ENCODE data around the gene HSPA4L. TPM values are rescaled to one million over a fixed set of nuclear protein-coding genes. Genes with fewer than 3 reads are reported as not detected.

The HSPA4L gene
- total RNA-seq, 8 experiments from 2014 or later: 15.7 to 41.1 (median 27.8) TPM

GRCh38 chr4:127772769-127773671 is 9.1 kb upstream of the HSPA4L start:
- no peaks in the 10 kb centered on the region for H3K4me1 ChIP-seq (replicated peaks in 1 of 2)
- no peak for ATAC-seq (replicated peaks in 6 of 8)
- in situ Hi-C loops (cut with MboI; ENCODE audit: low pct_unique_long_range_greater_than_20kb in 2 of 9, low sequenced_read_pairs in 9 of 9, unreplicated experiment in 9 of 9): no loop called here
- H3K4me3 ChIP-seq: no peak overlapping the region
- 68 to 99% (median 90%) methylated on average over 4 to 10 of the region's 10 CpGs for WGBS, 10 experiments
- no peak overlapping the region for H3K27ac ChIP-seq

GRCh38 chr4:127775843-127776242 is 6.3 kb upstream of the HSPA4L start:
- in situ Hi-C loops (cut with MboI; ENCODE audit: low pct_unique_long_range_greater_than_20kb in 2 of 9, low sequenced_read_pairs in 9 of 9, unreplicated experiment in 9 of 9): no loop called here
- no peak overlapping the region for H3K27ac ChIP-seq
- WGBS, 10 experiments: 45 to 100% (median 100%) methylated on average over 1 to 4 of the region's 4 CpGs; no CpG with 5 or more reads in 3 of the 10 experiments
- H3K4me1 ChIP-seq (replicated peaks in 1 of 2): no peaks in the 10 kb centered on the region
- no peak overlapping the region for H3K4me3 ChIP-seq
- no peak for ATAC-seq (replicated peaks in 6 of 8)

- 53 to 100% (median 88%) methylated on average over 1 to 2 of the region's 2 CpGs for whole genome bisulfite sequencing, 10 experiments
- in situ Hi-C loops (cut with MboI; ENCODE audit: low pct_unique_long_range_greater_than_20kb in 2 of 9, low sequenced_read_pairs in 9 of 9, unreplicated experiment in 9 of 9): no loop called here
- H3K27ac ChIP-seq: no peak overlapping the region
- ATAC-seq (replicated peaks in 6 of 8): no peak
- H3K4me3 ChIP-seq: no peak overlapping the region
- no peaks in the 10 kb centered on the region for H3K4me1 ChIP-seq (replicated peaks in 1 of 2)
These were observed 5.5 kb upstream of the HSPA4L start for GRCh38 chr4:127776620-127777019.

DNA sequence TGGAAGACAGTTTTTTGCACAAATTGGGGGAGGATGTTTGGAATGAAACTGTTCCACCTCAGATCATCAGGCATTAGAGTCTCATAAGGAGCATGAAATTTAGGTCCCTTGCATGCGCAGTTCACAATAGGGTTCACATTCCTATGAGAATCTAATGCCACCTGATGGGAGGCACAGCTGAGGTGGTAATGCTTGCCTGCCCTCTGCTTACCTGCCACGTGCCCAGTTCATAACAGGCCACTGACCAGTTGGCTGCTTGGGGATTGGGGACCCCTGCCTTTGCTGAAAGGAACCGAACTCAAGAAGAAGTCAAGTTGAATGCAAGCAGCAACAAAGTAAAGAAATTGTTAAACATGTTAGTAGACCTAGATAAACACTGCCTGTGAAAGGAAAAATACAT is 4.6 kb upstream of the HSPA4L start:
- Histone ChIP-seq H3K27ac (no peak overlapping the region), H3K4me3 (no peak overlapping the region), H3K4me1 (replicated peaks in 1 of 2) (no peaks in the 10 kb centered on the region)
- in situ Hi-C loops (cut with MboI; ENCODE audit: low pct_unique_long_range_greater_than_20kb in 2 of 9, low sequenced_read_pairs in 9 of 9, unreplicated experiment in 9 of 9): no loop called here
- 33 to 100% (median 77%) methylated on average over 1 to 3 of the region's 3 CpGs; no CpG with 5 or more reads in 2 of the 10 experiments for WGBS, 10 experiments
- no peak for ATAC-seq (replicated peaks in 6 of 8)

- 0 to 100% (median 46%) methylated on average over 1 to 2 of the region's 2 CpGs; no CpG with 5 or more reads in 4 of the 10 experiments for WGBS, 10 experiments
- H3K27ac ChIP-seq: no peak overlapping the region
- H3K4me3 ChIP-seq: no peak overlapping the region
- ATAC-seq (replicated peaks in 6 of 8): no peak
- in situ Hi-C loops (cut with MboI; ENCODE audit: low pct_unique_long_range_greater_than_20kb in 2 of 9, low sequenced_read_pairs in 9 of 9, unreplicated experiment in 9 of 9): no loop called here
- no peaks in the 10 kb centered on the region for H3K4me1 ChIP-seq (replicated peaks in 1 of 2)
These were observed 4.0 kb upstream of the HSPA4L start for GRCh38 chr4:127778102-127778501.

DNA sequence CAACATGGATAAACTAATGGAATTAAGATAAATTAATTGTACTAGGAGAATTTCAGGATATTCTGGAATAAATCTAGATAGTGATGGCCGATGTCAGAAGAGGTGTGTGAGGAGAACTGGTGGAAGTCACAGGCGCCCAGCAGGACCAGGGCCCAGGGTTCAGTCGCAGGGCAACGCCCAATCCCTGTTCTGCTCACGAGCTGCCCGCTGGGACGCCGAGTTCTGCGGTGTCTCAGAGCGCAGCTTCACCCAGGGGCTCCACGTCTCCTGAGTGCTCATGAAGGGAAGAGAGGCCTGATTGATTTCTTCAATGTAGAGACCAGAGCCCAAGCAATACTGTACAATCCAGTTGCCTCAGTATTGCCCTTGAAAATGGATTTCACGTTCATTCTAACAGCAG is 1.5 kb upstream of the HSPA4L start:
- ATAC-seq (replicated peaks in 6 of 8): no peak
- no peak overlapping the region for H3K4me3 ChIP-seq
- H3K27ac ChIP-seq: no peak overlapping the region
- peaks cover 0 to 4% of the 10 kb centered on the region in 2 donors for H3K4me1 ChIP-seq (replicated peaks in 1 of 2)
- in situ Hi-C loops (cut with MboI; ENCODE audit: low pct_unique_long_range_greater_than_20kb in 2 of 9, low sequenced_read_pairs in 9 of 9, unreplicated experiment in 9 of 9): no loop called here
- 60 to 100% (median 98%) methylated on average over 1 to 12 of the region's 12 CpGs; no CpG with 5 or more reads in 2 of the 10 experiments for WGBS, 10 experiments

- peak in 7 of 8 experiments; percentile 7 to 64 (median 56) for ATAC-seq (replicated peaks in 6 of 8)
- 29 to 100% (median 100%) methylated on average over 1 to 8 of the region's 43 CpGs; no CpG with 5 or more reads in 1 of the 10 experiments for WGBS, 10 experiments
- in situ Hi-C loops (cut with MboI; ENCODE audit: low pct_unique_long_range_greater_than_20kb in 2 of 9, low sequenced_read_pairs in 9 of 9, unreplicated experiment in 9 of 9): no loop called here
- H3K27ac ChIP-seq: peak overlapping the region; percentile 81 to 89
- H3K4me1 ChIP-seq (replicated peaks in 1 of 2): peaks cover 0 to 7% of the 10 kb centered on the region in 2 donors
- peak overlapping the region; percentile 66 to 87 (median 81) for H3K4me3 ChIP-seq
These were observed 660 bp upstream of the HSPA4L start for GRCh38 chr4:127781300-127782024.

- WGBS, 10 experiments: 0% methylated on average over 2 of the region's 30 CpGs; no CpG with 5 or more reads in 9 of the 10 experiments
- ATAC-seq (replicated peaks in 6 of 8): peak in 7 of 8 experiments; percentile 82 to 95 (median 92)
- H3K27ac ChIP-seq: peak overlapping the region; percentile 81 to 89
- peaks cover 0 to 7% of the 10 kb centered on the region in 2 donors for H3K4me1 ChIP-seq (replicated peaks in 1 of 2)
- H3K4me3 ChIP-seq: peak overlapping the region; percentile 66 to 87 (median 81)
- in situ Hi-C loops (cut with MboI; ENCODE audit: low pct_unique_long_range_greater_than_20kb in 2 of 9, low sequenced_read_pairs in 9 of 9, unreplicated experiment in 9 of 9): no loop called here
These were observed 172 bp upstream of the HSPA4L start for GRCh38 chr4:127782025-127782274.

- Histone ChIP-seq H3K4me1 (replicated peaks in 1 of 2) (peaks cover 0 to 7% of the 10 kb centered on the region in 2 donors), H3K27ac (peak overlapping the region; percentile 81 to 89), H3K4me3 (peak overlapping the region; percentile 66 to 87 (median 81))
- in situ Hi-C loops (cut with MboI; ENCODE audit: low pct_unique_long_range_greater_than_20kb in 2 of 9, low sequenced_read_pairs in 9 of 9, unreplicated experiment in 9 of 9): no loop called here
- WGBS, 10 experiments: 2 to 20% (median 6%) methylated on average over 1 to 19 of the region's 25 CpGs
- peak; percentile 27 to 49 (median 34) for ATAC-seq (replicated peaks in 6 of 8)
These were observed 1.1 kb downstream of the HSPA4L start for GRCh38 chr4:127783026-127783769.

DNA sequence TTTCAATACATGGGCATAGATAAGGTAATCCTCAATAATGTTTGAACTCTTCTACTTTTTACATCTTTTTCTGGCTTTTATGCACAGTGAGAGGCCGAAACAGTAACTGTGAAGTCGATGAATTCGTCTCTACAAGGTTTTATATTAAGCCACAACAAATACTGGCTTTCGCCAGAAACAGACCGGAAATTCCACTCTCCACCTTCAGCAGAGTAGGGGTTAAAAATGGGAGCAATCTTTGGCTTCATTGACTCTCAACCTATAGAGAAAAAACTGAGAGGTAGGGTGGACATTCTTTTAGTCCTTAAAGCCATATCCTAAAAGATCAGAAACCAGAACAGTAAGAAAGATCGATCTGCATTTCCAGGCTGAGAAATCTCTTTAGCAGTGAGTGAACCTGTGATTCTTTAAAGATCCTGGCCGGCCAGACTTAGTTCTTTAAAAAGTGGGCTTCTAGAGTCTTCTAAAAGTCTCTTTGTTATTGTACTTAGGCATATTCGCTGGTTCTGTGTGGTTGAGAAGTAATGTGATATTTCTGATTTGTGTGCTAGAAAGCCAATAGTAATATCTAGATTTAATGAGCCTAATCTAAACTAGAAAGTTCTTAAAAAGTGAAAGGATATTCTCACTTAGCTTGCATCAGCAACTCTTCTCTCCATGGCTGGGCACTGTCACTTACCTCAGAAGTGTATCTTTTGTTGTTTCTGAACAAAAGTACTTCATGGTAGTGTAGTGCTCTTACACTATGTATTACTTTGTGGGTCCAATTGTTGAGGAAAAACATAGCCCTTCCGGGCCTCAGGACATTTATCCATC is 2.0 kb downstream of the HSPA4L start:
- 8 to 94% (median 38%) methylated on average over 1 to 9 of the region's 9 CpGs for WGBS, 10 experiments
- peaks cover 0 to 7% of the 10 kb centered on the region in 2 donors for H3K4me1 ChIP-seq (replicated peaks in 1 of 2)
- H3K4me3 ChIP-seq: peak overlapping the region; percentile 66 to 87 (median 81)
- ATAC-seq (replicated peaks in 6 of 8): no peak
- in situ Hi-C loops (cut with MboI; ENCODE audit: low pct_unique_long_range_greater_than_20kb in 2 of 9, low sequenced_read_pairs in 9 of 9, unreplicated experiment in 9 of 9): no loop called here
- no peak overlapping the region for H3K27ac ChIP-seq

DNA sequence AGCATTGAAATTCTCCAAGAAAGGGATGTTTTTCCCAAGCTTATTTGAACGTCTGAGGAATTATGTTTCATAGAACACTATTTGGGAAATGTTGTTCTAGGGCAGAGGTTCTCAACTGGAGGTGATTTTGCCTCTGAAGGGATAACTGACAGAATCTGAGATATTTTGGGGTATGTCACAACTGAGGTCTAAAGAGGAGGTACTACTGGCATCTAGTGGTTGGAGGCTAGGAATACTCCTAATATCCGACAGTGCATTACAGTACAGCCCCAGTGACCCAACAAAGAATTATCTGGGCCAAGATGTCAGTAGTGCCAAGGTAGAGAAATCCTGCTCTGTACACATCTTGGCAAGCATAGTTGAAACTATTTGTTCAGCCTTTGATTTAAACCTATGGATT is 6.4 kb downstream of the HSPA4L start:
- Histone ChIP-seq H3K4me1 (replicated peaks in 1 of 2) (peaks cover 0 to 7% of the 10 kb centered on the region in 2 donors), H3K4me3 (no peak overlapping the region), H3K27ac (no peak overlapping the region)
- in situ Hi-C loops (cut with MboI; ENCODE audit: low pct_unique_long_range_greater_than_20kb in 2 of 9, low sequenced_read_pairs in 9 of 9, unreplicated experiment in 9 of 9): no loop called here
- 17 to 100% (median 71%) methylated on average over 1 to 2 of the region's 2 CpGs; no CpG with 5 or more reads in 1 of the 10 experiments for WGBS, 10 experiments
- ATAC-seq (replicated peaks in 6 of 8): peak in 3 of 8 experiments; percentile 44 to 54 (median 48)

GRCh38 chr4:127791391-127791790 is 9.3 kb downstream of the HSPA4L start:
- ATAC-seq (replicated peaks in 6 of 8): no peak
- in situ Hi-C loops (cut with MboI; ENCODE audit: low pct_unique_long_range_greater_than_20kb in 2 of 9, low sequenced_read_pairs in 9 of 9, unreplicated experiment in 9 of 9): no loop called here
- WGBS, 10 experiments: 25 to 71% (median 60%) methylated on average over 1 of the region's 1 CpG; no CpG with 5 or more reads in 5 of the 10 experiments
- H3K27ac ChIP-seq: no peak overlapping the region
- no peaks in the 10 kb centered on the region for H3K4me1 ChIP-seq (replicated peaks in 1 of 2)
- H3K4me3 ChIP-seq: no peak overlapping the region
